Kidney (tissue), 14 donors: ENCODE results near the gene RBBP5. TPM values are rescaled to one million over a fixed set of nuclear protein-coding genes. Genes with fewer than 3 reads are reported as not detected.

Experiments
- DNase-seq, 5 donors: peaks; one replicate each; pipeline ENCODE4 v3.0.0-alpha.2; 2013 to 2020
- FAIRE-seq: peaks from 2 replicates; lab custom pipeline; 2012; peaks lifted over from hg19 to GRCh38; lab: Jason Lieb, UNC
- H3K27ac ChIP-seq, 2 donors: one replicate each; pipeline ENCODE4 v1.7.0; 2013; ENCODE audit warnings: low read depth in 2 of 2, low read length in 2 of 2, inconsistent platforms in 1 of 2
- H3K27me3 ChIP-seq: one replicate; pipeline ENCODE4 v1.7.1; 2013; ENCODE audit warnings: low read length, inconsistent platforms; ENCODE audit not compliant: control insufficient read depth, insufficient read depth
- H3K36me3 ChIP-seq, 3 donors: one replicate each; pipeline versions ENCODE4 v1.7.0 to v1.7.1; 2013; ENCODE audit warnings: low read length in 3 of 3, control low read depth in 1 of 3, inconsistent platforms in 1 of 3; ENCODE audit not compliant: insufficient read depth in 3 of 3, control insufficient read depth in 2 of 3
- H3K4me1 ChIP-seq, 3 donors: one replicate each; pipeline versions ENCODE4 v1.7.0 to v1.7.1; 2013; ENCODE audit warnings: low read length in 3 of 3, inconsistent platforms in 1 of 3, low read depth in 1 of 3; ENCODE audit not compliant: control insufficient read depth in 2 of 3, insufficient read depth in 2 of 3
- H3K4me3 ChIP-seq, 3 donors: one replicate each; pipeline versions ENCODE4 v1.7.0 to v1.8.1; 2013; ENCODE audit warnings: low read length in 3 of 3, control low read depth in 1 of 3, inconsistent platforms in 1 of 3
- H3K9ac ChIP-seq, 3 donors: one replicate each; pipeline versions ENCODE4 v1.7.0 to v1.7.1; 2013; ENCODE audit warnings: low read length in 3 of 3, control low read depth in 1 of 3, inconsistent platforms in 1 of 3
- H3K9me3 ChIP-seq, 3 donors: one replicate each; pipeline versions ENCODE4 v1.7.0 to v1.7.1; 2013; ENCODE audit warnings: low read length in 3 of 3, control low read depth in 1 of 3, inconsistent platforms in 1 of 3; ENCODE audit not compliant: control insufficient read depth in 2 of 3, insufficient read depth in 1 of 3
- intact Hi-C: fragments of 100-400 bp; cut with DNase I; formaldehyde crosslinking; loops from one replicate; pipeline ENCODE4 v1.11.1; 2022
- polyA plus RNA-seq: library from polyadenylated mRNA; stranded (reverse); fragments of 350-450 nt; fragmentation: Illumina TruSeq; extraction: RNeasy Lipid Tissue Mini Kit (QIAGEN cat#74804); gene quantifications from one replicate; pipeline ENCODE4 v1.2.3, GENCODE V29; 2014; ENCODE audit warnings: low read depth, low replicate concordance; ENCODE audit not compliant: insufficient read depth
- total RNA-seq: library from RNA; stranded (reverse); fragmentation: NEBNext Ultra II Directional; extraction: Animal tissue kit (Norgen Biotek cat#: 25700); gene quantifications from one replicate; pipeline ENCODE4 v1.2.1, GENCODE V29; 2021
- TF ChIP-seq, protein P1 (sequence below): IDR thresholded peaks from 3 replicates; pipeline ENCODE4 v1.5.1; 2012; ENCODE audit warnings: mild to moderate bottlenecking, moderate library complexity, borderline replicate concordance; ENCODE audit not compliant: insufficient read depth; ENCODE audit errors: extremely low read depth
- donor health status: control.
- donor health status: control.
- donor health status: control.
- donor health status: control.
- donor health status: control.
- donor health status: DM: yes; HTN: yes; CAD: no.
- donor health status: Normal renal cell carcinoma (clear cell type).

RBBP5 gene
- total and polyA plus RNA-seq, 2 donors from 2014 or later = 6.8 to 18.2 TPM

DNA sequence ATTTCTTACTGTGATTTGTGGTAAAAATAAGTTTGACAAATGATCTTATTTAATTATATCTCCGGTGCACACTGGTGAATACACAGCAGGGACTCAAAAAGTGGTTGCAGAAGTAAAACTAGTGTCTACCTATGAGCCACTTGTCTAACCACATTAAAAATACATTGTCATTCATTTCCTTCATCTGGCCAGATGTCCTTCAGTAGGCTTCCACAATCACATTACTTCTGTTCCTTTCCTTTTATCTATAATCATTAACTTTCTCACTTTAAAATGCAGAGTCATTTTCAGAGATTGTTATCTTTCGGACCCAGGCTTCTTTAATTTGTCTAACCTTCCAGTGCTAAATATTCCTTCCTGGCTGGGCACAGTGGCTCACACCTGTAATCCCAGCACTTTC lies 3.0 kb downstream of the RBBP5 start:
- intact Hi-C loops = no loop called here
- Histone ChIP-seq H3K9ac (no peak overlapping the region), H3K27me3 (no peaks in the 10 kb centered on the region), H3K27ac (no peak overlapping the region), H3K36me3 (peaks cover 0 to 12% (median 4%) of the 10 kb centered on the region in 3 donors), H3K4me1 (peaks cover 5 to 24% (median 19%) of the 10 kb centered on the region in 3 donors), H3K4me3 (no peak overlapping the region), H3K9me3 (no peaks in the 10 kb centered on the region)
- TF ChIP-seq, protein P1, sequence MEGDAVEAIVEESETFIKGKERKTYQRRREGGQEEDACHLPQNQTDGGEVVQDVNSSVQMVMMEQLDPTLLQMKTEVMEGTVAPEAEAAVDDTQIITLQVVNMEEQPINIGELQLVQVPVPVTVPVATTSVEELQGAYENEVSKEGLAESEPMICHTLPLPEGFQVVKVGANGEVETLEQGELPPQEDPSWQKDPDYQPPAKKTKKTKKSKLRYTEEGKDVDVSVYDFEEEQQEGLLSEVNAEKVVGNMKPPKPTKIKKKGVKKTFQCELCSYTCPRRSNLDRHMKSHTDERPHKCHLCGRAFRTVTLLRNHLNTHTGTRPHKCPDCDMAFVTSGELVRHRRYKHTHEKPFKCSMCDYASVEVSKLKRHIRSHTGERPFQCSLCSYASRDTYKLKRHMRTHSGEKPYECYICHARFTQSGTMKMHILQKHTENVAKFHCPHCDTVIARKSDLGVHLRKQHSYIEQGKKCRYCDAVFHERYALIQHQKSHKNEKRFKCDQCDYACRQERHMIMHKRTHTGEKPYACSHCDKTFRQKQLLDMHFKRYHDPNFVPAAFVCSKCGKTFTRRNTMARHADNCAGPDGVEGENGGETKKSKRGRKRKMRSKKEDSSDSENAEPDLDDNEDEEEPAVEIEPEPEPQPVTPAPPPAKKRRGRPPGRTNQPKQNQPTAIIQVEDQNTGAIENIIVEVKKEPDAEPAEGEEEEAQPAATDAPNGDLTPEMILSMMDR = no peak
- FAIRE-seq = no peak
- no peak for DNase-seq

DNA sequence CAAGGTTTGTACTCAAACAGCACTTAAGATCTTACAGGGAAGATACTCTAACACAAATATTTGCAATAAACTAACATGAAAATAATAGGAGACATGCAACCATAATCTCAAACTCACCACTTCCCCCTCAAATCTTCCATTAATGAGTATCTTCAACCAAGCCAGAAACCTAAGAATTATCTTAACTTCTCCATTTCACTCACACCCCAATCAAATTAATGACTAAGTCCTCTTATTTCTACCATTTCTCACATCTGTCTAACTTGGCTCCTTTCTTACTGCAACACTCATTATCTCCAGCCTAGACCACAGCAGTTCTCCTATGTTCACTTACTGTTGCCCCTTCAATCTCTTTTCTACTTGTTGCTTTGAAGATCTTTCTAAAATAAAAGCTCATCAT lies 10.4 kb downstream of the RBBP5 start:
- Histone ChIP-seq H3K4me3 (no peak overlapping the region), H3K27ac (no peak overlapping the region), H3K9me3 (no peaks in the 10 kb centered on the region), H3K9ac (no peak overlapping the region), H3K27me3 (no peaks in the 10 kb centered on the region), H3K36me3 (peaks cover 2 to 21% (median 19%) of the 10 kb centered on the region in 3 donors), H3K4me1 (no peaks in the 10 kb centered on the region)
- FAIRE-seq = no peak
- TF ChIP-seq, protein P1 = no peak
- intact Hi-C loops = no loop called here
- no peak for DNase-seq

DNA sequence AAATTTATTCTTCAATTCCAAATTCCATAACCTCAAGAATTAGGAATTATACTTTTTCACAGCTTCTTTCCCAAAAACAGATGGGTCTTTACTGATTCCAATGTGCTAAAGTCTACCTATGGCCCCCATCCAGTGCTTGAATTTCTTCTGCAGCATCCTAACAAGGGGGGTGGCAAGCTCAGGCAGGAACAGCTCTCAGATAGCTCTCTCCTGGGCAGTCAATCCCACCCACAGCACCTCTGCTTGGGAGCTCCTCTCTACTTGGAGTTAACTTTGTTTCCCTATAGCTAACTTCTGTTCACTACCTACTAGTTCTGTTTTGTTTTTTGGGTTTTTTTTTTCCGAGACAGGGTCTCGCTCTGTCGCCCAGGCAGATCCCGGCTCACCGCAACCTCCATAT lies 12.1 kb downstream of the RBBP5 start:
- H3K4me1 ChIP-seq = no peaks in the 10 kb centered on the region
- no peaks in the 10 kb centered on the region for H3K27me3 ChIP-seq
- no peak overlapping the region for H3K4me3 ChIP-seq
- no peak overlapping the region for H3K27ac ChIP-seq
- intact Hi-C loops = no loop called here
- no peaks in the 10 kb centered on the region for H3K9me3 ChIP-seq
- TF ChIP-seq, protein P1 = no peak
- no peak overlapping the region for H3K9ac ChIP-seq
- peaks cover 5 to 26% (median 24%) of the 10 kb centered on the region in 3 donors for H3K36me3 ChIP-seq
- DNase-seq = no peak
- no peak for FAIRE-seq

DNA sequence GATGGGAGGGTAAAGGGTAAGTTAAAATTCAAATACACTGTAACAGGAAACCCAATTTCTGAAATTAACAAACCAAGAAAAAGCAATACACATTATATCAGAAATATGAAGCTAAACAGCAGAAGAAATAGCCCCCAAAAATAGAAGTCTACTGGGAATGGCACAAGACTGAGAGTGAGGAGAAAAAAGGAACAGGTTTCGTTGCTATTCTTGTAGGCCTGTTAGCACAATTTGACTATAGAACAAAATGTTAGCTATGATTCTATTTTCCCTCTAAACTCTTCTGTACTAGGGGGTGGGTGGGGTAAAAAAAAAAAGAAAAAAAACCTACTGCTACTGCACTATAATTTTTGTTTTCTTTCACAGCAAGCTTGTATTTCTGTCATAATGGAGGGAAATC lies 12.5 kb downstream of the RBBP5 start:
- H3K36me3 ChIP-seq = peaks cover 5 to 26% (median 23%) of the 10 kb centered on the region in 3 donors
- no peak overlapping the region for H3K4me3 ChIP-seq
- H3K27me3 ChIP-seq = no peaks in the 10 kb centered on the region
- intact Hi-C loops = no loop called here
- no peak for FAIRE-seq
- TF ChIP-seq, protein P1 = no peak
- no peak for DNase-seq
- no peak overlapping the region for H3K9ac ChIP-seq
- H3K27ac ChIP-seq = no peak overlapping the region
- H3K4me1 ChIP-seq = no peaks in the 10 kb centered on the region
- no peaks in the 10 kb centered on the region for H3K9me3 ChIP-seq
